Neural cell (in vitro differentiated cells): ENCODE measurements around the gene ZNF431.

ENCODE experiments used
- EP300 ChIP-seq: fragments of 450-650 bp; conservative IDR thresholded peaks from 2 replicates; pipeline ENCODE4 v1.6.1; 2014; ENCODE audit warnings: antibody characterized with exemption, mild to moderate bottlenecking, moderate library complexity; ENCODE audit not compliant: poor library complexity, severe bottlenecking
- EZH2 ChIP-seq: fragments of 200-600, 300-800 bp; shearing (Covaris generic), sonication (generic); IDR thresholded peaks from 2 replicates; pipeline ENCODE4 v1.6.1; 2014; ENCODE audit warnings: antibody characterized with exemption, low read length, borderline replicate concordance, mild to moderate bottlenecking; ENCODE audit not compliant: insufficient read depth, poor library complexity, severe bottlenecking
- POLR2AphosphoS5 ChIP-seq: IDR thresholded peaks from 2 replicates; pipeline ENCODE4 v1.6.1; 2012
- RAD21 ChIP-seq: fragments of 450-650 bp; conservative IDR thresholded peaks from 2 replicates; pipeline ENCODE4 v1.6.1; 2014; ENCODE audit warnings: antibody characterized with exemption, mild to moderate bottlenecking, moderate library complexity
- SMC3 ChIP-seq: fragments of 450-650 bp; conservative IDR thresholded peaks from 2 replicates; pipeline ENCODE4 v1.6.1; 2014; ENCODE audit warnings: antibody characterized with exemption, mild to moderate bottlenecking, moderate library complexity; ENCODE audit not compliant: poor library complexity
- TF ChIP-seq, protein P1 (sequence below): fragments of 450-650 bp; IDR thresholded peaks from 2 replicates; pipeline ENCODE4 v1.5.1; 2014; ENCODE audit warnings: antibody characterized with exemption, mild to moderate bottlenecking, moderate library complexity; ENCODE audit not compliant: poor library complexity, severe bottlenecking
- TF ChIP-seq, protein P2 (sequence below): IDR thresholded peaks from 2 replicates; pipeline ENCODE4 v1.6.1; 2012; ENCODE audit warnings: borderline replicate concordance

DNA sequence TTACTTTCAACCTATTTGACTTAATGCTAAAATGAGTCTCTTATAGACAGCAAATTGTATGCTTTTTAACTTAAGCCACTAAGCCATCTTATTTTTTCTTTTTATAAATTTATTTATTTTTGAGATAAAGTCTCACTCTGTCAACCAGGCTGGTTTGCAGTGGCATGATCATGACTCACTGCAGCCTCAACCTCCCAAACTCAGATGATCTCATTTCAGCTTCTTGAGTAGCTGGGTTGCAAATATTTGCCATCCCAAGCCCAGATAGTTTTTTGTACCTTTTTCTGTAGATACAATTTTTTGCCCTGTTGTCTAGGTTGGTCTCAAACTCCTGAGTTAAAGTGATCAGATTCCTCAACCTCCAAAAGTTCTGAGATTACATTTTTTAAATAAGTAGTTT, 32.7 kb upstream of the ZNF431 start:
- TF ChIP-seq, protein P1, sequence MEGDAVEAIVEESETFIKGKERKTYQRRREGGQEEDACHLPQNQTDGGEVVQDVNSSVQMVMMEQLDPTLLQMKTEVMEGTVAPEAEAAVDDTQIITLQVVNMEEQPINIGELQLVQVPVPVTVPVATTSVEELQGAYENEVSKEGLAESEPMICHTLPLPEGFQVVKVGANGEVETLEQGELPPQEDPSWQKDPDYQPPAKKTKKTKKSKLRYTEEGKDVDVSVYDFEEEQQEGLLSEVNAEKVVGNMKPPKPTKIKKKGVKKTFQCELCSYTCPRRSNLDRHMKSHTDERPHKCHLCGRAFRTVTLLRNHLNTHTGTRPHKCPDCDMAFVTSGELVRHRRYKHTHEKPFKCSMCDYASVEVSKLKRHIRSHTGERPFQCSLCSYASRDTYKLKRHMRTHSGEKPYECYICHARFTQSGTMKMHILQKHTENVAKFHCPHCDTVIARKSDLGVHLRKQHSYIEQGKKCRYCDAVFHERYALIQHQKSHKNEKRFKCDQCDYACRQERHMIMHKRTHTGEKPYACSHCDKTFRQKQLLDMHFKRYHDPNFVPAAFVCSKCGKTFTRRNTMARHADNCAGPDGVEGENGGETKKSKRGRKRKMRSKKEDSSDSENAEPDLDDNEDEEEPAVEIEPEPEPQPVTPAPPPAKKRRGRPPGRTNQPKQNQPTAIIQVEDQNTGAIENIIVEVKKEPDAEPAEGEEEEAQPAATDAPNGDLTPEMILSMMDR: no peak
- no peak for TF ChIP-seq EZH2
- TF ChIP-seq, protein P2, sequence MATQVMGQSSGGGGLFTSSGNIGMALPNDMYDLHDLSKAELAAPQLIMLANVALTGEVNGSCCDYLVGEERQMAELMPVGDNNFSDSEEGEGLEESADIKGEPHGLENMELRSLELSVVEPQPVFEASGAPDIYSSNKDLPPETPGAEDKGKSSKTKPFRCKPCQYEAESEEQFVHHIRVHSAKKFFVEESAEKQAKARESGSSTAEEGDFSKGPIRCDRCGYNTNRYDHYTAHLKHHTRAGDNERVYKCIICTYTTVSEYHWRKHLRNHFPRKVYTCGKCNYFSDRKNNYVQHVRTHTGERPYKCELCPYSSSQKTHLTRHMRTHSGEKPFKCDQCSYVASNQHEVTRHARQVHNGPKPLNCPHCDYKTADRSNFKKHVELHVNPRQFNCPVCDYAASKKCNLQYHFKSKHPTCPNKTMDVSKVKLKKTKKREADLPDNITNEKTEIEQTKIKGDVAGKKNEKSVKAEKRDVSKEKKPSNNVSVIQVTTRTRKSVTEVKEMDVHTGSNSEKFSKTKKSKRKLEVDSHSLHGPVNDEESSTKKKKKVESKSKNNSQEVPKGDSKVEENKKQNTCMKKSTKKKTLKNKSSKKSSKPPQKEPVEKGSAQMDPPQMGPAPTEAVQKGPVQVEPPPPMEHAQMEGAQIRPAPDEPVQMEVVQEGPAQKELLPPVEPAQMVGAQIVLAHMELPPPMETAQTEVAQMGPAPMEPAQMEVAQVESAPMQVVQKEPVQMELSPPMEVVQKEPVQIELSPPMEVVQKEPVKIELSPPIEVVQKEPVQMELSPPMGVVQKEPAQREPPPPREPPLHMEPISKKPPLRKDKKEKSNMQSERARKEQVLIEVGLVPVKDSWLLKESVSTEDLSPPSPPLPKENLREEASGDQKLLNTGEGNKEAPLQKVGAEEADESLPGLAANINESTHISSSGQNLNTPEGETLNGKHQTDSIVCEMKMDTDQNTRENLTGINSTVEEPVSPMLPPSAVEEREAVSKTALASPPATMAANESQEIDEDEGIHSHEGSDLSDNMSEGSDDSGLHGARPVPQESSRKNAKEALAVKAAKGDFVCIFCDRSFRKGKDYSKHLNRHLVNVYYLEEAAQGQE: no peak
- TF ChIP-seq RAD21: no peak
- no peak for TF ChIP-seq EP300
- no peak for TF ChIP-seq POLR2AphosphoS5
- no peak for TF ChIP-seq SMC3
